Neural progenitor cell (in vitro differentiated cells): ENCODE results near the gene CCDC60. TPM values are rescaled to one million over a fixed set of nuclear protein-coding genes. Genes with fewer than 3 reads are reported as not detected.

ENCODE experiments used
- DNase-seq: peaks from one replicate; pipeline ENCODE4 v3.0.0-alpha.2; 2016; ENCODE audit warnings: low spot score
- H2AFZ ChIP-seq: fragments of 200-600 bp; sonication (generic); replicated peaks from 2 replicates; pipeline ENCODE4 v1.6.1; 2016; ENCODE audit warnings: antibody characterized with exemption
- H3F3A ChIP-seq: fragments of 200-600 bp; sonication (generic); 2 replicates; pipeline ENCODE4 v1.6.1; 2016; ENCODE audit warnings: antibody characterized with exemption, low read depth
- H3K27ac ChIP-seq: fragments of 200-600 bp; sonication (generic); 2 replicates; pipeline ENCODE4 v1.5.1; 2016; ENCODE audit warnings: mild to moderate bottlenecking
- H3K27me3 ChIP-seq: fragments of 200-600 bp; sonication (generic); 2 replicates; pipeline ENCODE4 v1.6.1; 2016; ENCODE audit warnings: mild to moderate bottlenecking, moderate library complexity
- H3K36me3 ChIP-seq: fragments of 200-600 bp; sonication (generic); 2 replicates; pipeline ENCODE4 v1.5.1; 2016
- H3K4me1 ChIP-seq: fragments of 200-600 bp; sonication (generic); 2 replicates; pipeline ENCODE4 v1.6.1; 2016; ENCODE audit warnings: mixed run types
- H3K4me2 ChIP-seq: fragments of 200-600 bp; sonication (generic); 2 replicates; pipeline ENCODE4 v1.6.1; 2016
- H3K4me3 ChIP-seq: fragments of 200-600 bp; sonication (generic); 2 replicates; pipeline ENCODE4 v1.5.1; 2016
- H3K79me2 ChIP-seq: fragments of 200-600 bp; sonication (generic); 2 replicates; pipeline ENCODE4 v1.6.1; 2016; ENCODE audit warnings: low read depth
- H3K9ac ChIP-seq: fragments of 200-600 bp; sonication (generic); 2 replicates; pipeline ENCODE4 v1.6.1; 2016
- H3K9me3 ChIP-seq: fragments of 200-600 bp; sonication (generic); 2 replicates; pipeline ENCODE4 v1.5.1; 2016; ENCODE audit warnings: low read depth
- H4K20me1 ChIP-seq: fragments of 200-600 bp; sonication (generic); 2 replicates; pipeline ENCODE4 v1.6.1; 2016; ENCODE audit warnings: low read depth
- H3K27ac Mint-ChIP-seq: 3 replicates; pipeline ENCODE4 v1.8.0; 2021; ENCODE audit warnings: mixed read lengths
- H3K27me3 Mint-ChIP-seq: 2 replicates; pipeline ENCODE4 v1.8.0; 2022; ENCODE audit warnings: low read depth, mild to moderate bottlenecking, inconsistent platforms, moderate library complexity, mixed read lengths; ENCODE audit not compliant: insufficient read depth
- H3K36me3 Mint-ChIP-seq: 3 replicates; pipeline ENCODE4 v1.8.0; 2021; ENCODE audit warnings: mixed read lengths
- H3K4me1 Mint-ChIP-seq: 3 replicates; pipeline ENCODE4 v1.8.0; 2021; ENCODE audit warnings: mixed read lengths
- H3K4me3 Mint-ChIP-seq: 3 replicates; pipeline ENCODE4 v1.8.0; 2021; ENCODE audit warnings: mild to moderate bottlenecking, moderate library complexity, mixed read lengths
- H3K9me3 Mint-ChIP-seq: 3 replicates; pipeline ENCODE4 v1.8.0; 2020; ENCODE audit warnings: mixed read lengths
- CTCF ChIP-seq: fragments of 200-600 bp; sonication (generic); IDR thresholded peaks from 2 replicates; pipeline ENCODE4 v1.5.1; 2017; ENCODE audit warnings: antibody characterized with exemption, mild to moderate bottlenecking
- EZH2 ChIP-seq: fragments of 200-600 bp; sonication (generic); IDR thresholded peaks from 2 replicates; pipeline ENCODE4 v1.6.1; 2017; ENCODE audit warnings: antibody characterized with exemption, mild to moderate bottlenecking, moderate library complexity
- EZH2phosphoT487 ChIP-seq: fragments of 200-600 bp; sonication (generic); IDR thresholded peaks from 2 replicates; pipeline ENCODE4 v1.6.1; 2017; ENCODE audit warnings: antibody characterized with exemption
- total RNA-seq: library from RNA; depleted of rRNA; stranded (reverse); fragments of >200 nt; gene quantifications from 2 replicates; pipeline ENCODE4 v1.2.3, GENCODE V29; 2015; ENCODE audit warnings: low replicate concordance

CCDC60 gene
- total RNA-seq, 1 donor from 2014 or later = 4.6 TPM

- peaks cover 37% of the 10 kb centered on the region for H3K4me1 ChIP-seq
- TF ChIP-seq EZH2phosphoT487 = no peak
- Mint-ChIP-seq H3K27ac (peak overlapping the region; percentile 85), H3K4me3 (no peak overlapping the region), H3K36me3 (no peaks in the 10 kb centered on the region), H3K4me1 (peaks cover 20% of the 10 kb centered on the region), H3K27me3 (peaks cover under 1% of the 10 kb centered on the region), H3K9me3 (peaks cover 6% of the 10 kb centered on the region)
- peak overlapping the region; percentile 85 for H3K27ac ChIP-seq
- peaks cover 2% of the 10 kb centered on the region for H3K36me3 ChIP-seq
- H2AFZ ChIP-seq = peak overlapping the region; percentile 55
- H3K4me3 ChIP-seq = peak overlapping the region; percentile 33
- DNase-seq = peak; percentile 24
- peak overlapping the region; percentile 76 for H3K4me2 ChIP-seq
- H4K20me1 ChIP-seq = no peaks in the 10 kb centered on the region
- peaks cover 5% of the 10 kb centered on the region for H3K9me3 ChIP-seq
- no peak overlapping the region for H3K9ac ChIP-seq
- peaks cover 11% of the 10 kb centered on the region for H3F3A ChIP-seq
- H3K27me3 ChIP-seq = no peaks in the 10 kb centered on the region
- H3K79me2 ChIP-seq = no peaks in the 10 kb centered on the region
These were observed 29.0 kb downstream of the CCDC60 start for GRCh38 chr12:119363490-119363889.

DNA sequence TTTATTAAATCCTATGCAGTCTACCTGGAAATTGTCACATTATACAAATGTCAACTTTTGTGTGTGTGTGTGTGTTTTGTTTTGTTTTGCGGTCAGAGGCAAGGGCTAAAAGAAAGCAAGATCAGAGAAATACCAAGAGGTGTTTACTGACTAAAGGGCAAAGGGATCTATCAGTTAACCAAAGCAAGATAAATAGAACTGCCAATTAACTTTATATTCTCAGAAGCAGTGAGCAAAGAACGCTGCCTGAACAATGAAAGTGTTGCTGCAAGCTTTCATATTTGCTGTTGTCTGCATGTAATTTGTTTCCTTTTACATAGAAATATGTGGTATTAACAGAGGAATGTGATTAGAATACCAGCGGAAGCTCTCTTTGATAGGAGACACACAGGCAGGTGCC lies 30.9 kb downstream of the CCDC60 start:
- Mint-ChIP-seq H3K4me3 (no peak overlapping the region), H3K27me3 (peaks cover 4% of the 10 kb centered on the region), H3K27ac (no peak overlapping the region), H3K36me3 (no peaks in the 10 kb centered on the region), H3K4me1 (peaks cover 23% of the 10 kb centered on the region), H3K9me3 (peaks cover 3% of the 10 kb centered on the region)
- Histone ChIP-seq H3K4me3 (no peak overlapping the region), H2AFZ (no peak overlapping the region), H3K9ac (no peak overlapping the region), H3K4me2 (no peak overlapping the region), H3F3A (peaks cover 11% of the 10 kb centered on the region), H4K20me1 (no peaks in the 10 kb centered on the region), H3K36me3 (peaks cover 2% of the 10 kb centered on the region), H3K9me3 (peaks cover 5% of the 10 kb centered on the region), H3K79me2 (no peaks in the 10 kb centered on the region), H3K27me3 (no peaks in the 10 kb centered on the region), H3K27ac (no peak overlapping the region), H3K4me1 (peaks cover 46% of the 10 kb centered on the region)
- TF ChIP-seq CTCF (no peak), EZH2 (no peak), EZH2phosphoT487 (no peak)
- no peak for DNase-seq

GRCh38 chr12:119366007-119366406 lies 31.5 kb downstream of the CCDC60 start:
- Histone ChIP-seq H3K9me3 (peaks cover 5% of the 10 kb centered on the region), H4K20me1 (no peaks in the 10 kb centered on the region), H3K4me1 (peaks cover 46% of the 10 kb centered on the region), H3F3A (peaks cover 11% of the 10 kb centered on the region), H3K27me3 (no peaks in the 10 kb centered on the region), H3K27ac (no peak overlapping the region), H3K4me3 (no peak overlapping the region), H3K9ac (no peak overlapping the region), H3K4me2 (no peak overlapping the region), H3K79me2 (no peaks in the 10 kb centered on the region), H2AFZ (no peak overlapping the region), H3K36me3 (peaks cover 2% of the 10 kb centered on the region)
- peaks cover 4% of the 10 kb centered on the region for H3K27me3 Mint-ChIP-seq
- no peak overlapping the region for H3K4me3 Mint-ChIP-seq
- TF ChIP-seq CTCF (no peak), EZH2 (no peak), EZH2phosphoT487 (no peak)
- no peaks in the 10 kb centered on the region for H3K36me3 Mint-ChIP-seq
- no peak overlapping the region for H3K27ac Mint-ChIP-seq
- DNase-seq = no peak
- peaks cover 23% of the 10 kb centered on the region for H3K4me1 Mint-ChIP-seq
- H3K9me3 Mint-ChIP-seq = peaks cover 3% of the 10 kb centered on the region

DNA sequence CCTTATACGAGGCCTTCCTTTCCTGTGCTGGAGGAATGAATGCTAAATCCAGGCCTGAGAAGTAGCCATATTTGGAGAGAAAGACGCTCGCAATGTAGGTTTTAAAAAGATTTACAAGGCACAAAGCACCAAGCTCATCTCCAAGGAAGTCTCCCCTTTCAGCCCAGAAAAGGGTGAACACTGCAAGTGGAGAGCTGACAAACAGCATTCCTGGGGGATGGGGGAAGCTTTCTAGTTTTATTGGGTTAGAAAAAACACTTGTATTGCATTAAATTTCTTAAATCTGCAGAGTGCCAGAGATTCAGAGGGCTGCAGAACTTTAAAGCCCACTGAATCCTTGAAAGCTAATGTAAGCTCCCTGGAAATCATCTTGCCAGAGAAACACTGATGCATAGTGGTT lies 34.6 kb downstream of the CCDC60 start:
- peaks cover 4% of the 10 kb centered on the region for H3K27me3 Mint-ChIP-seq
- H3K27me3 ChIP-seq = no peaks in the 10 kb centered on the region
- H3K4me1 ChIP-seq = peaks cover 40% of the 10 kb centered on the region
- no peaks in the 10 kb centered on the region for H3K36me3 Mint-ChIP-seq
- H3K79me2 ChIP-seq = no peaks in the 10 kb centered on the region
- H2AFZ ChIP-seq = peak overlapping the region; percentile 61
- H3K9ac ChIP-seq = no peak overlapping the region
- H3K27ac ChIP-seq = no peak overlapping the region
- no peaks in the 10 kb centered on the region for H3F3A ChIP-seq
- H3K4me2 ChIP-seq = peak overlapping the region; percentile 19
- no peak overlapping the region for H3K4me3 Mint-ChIP-seq
- no peak overlapping the region for H3K27ac Mint-ChIP-seq
- DNase-seq = no peak
- H3K36me3 ChIP-seq = no peaks in the 10 kb centered on the region
- H3K4me1 Mint-ChIP-seq = peaks cover 11% of the 10 kb centered on the region
- H3K9me3 ChIP-seq = no peaks in the 10 kb centered on the region
- TF ChIP-seq CTCF (no peak), EZH2 (no peak), EZH2phosphoT487 (no peak)
- H4K20me1 ChIP-seq = no peaks in the 10 kb centered on the region
- no peak overlapping the region for H3K4me3 ChIP-seq
- H3K9me3 Mint-ChIP-seq = no peaks in the 10 kb centered on the region
